HL-60/S4 treated with retinoic acid at 250 ng/mL for 4 days and 3 days (cell line): ENCODE data around the gene CPN1.

ENCODE experiments used
- in situ Hi-C: fragments of 300-500 bp; cut with MboI; formaldehyde crosslinking; loops from 2 replicates; pipeline ENCODE4 v1.7.0; 2022; ENCODE audit warnings: low sequenced_read_pairs

Gene CPN1

GRCh38 chr10:99999319-100000108 is 82.2 kb downstream of the CPN1 start:
- in situ Hi-C loops, result no loop called here

GRCh38 chr10:99998889-99999288 is 82.8 kb downstream of the CPN1 start:
- in situ Hi-C loops, result no loop called here

GRCh38 chr10:99996671-99997648 is 84.7 kb downstream of the CPN1 start:
- in situ Hi-C loops, result no loop called here

- in situ Hi-C loops, result no loop called here
Observed at GRCh38 chr10:99995713-99996112, 86.0 kb downstream of the CPN1 start.

GRCh38 chr10:99995269-99995668 is 86.4 kb downstream of the CPN1 start:
- in situ Hi-C loops, result no loop called here

- in situ Hi-C loops, result no loop called here
Observed at GRCh38 chr10:99994801-99995200, 86.9 kb downstream of the CPN1 start.

- in situ Hi-C loops, result no loop called here
Observed at GRCh38 chr10:99993701-99994689, 87.7 kb downstream of the CPN1 start.
